Measurements from ENCODE around the gene CFAP65. TPM values are rescaled to one million over a fixed set of nuclear protein-coding genes. Genes with fewer than 3 reads are reported as not detected.

Gene CFAP65
- total RNA-seq, 2 donors from 2014 or later = 0.05 to 1.6 TPM

- Histone ChIP-seq H3K27me3 (no peaks in the 10 kb centered on the region), H3K27ac (no peak overlapping the region), H3K9me3 (no peaks in the 10 kb centered on the region), H3K4me3 (no peak overlapping the region), H3K36me3 (no peaks in the 10 kb centered on the region), H3K4me1 (no peaks in the 10 kb centered on the region), H3K9ac (ENCODE audit: low read depth in 2 of 2, low read length in 2 of 2) (no peak overlapping the region)
- DNase-seq = no peak
- TF ChIP-seq CTCF (IDR thresholded peaks at IDR 0.05) = no peak
- intact Hi-C loops (cut with DNase I) = loop anchor here (5.0 kb wide), 1 partner anchor 130 kb away; no protein-coding TSS in a partner anchor
Measured at GRCh38 chr2:219026946-219027345, 14.4 kb downstream of the CFAP65 start.

GRCh38 chr2:219025637-219026585, 15.4 kb downstream of the CFAP65 start:
- H3K9me3 ChIP-seq = no peaks in the 10 kb centered on the region
- H3K27ac ChIP-seq = no peak overlapping the region
- no peak for TF ChIP-seq CTCF (IDR thresholded peaks at IDR 0.05)
- H3K4me3 ChIP-seq = no peak overlapping the region
- no peak for DNase-seq
- no peaks in the 10 kb centered on the region for H3K27me3 ChIP-seq
- no peak overlapping the region for H3K9ac ChIP-seq (ENCODE audit: low read depth in 2 of 2, low read length in 2 of 2)
- H3K4me1 ChIP-seq = no peaks in the 10 kb centered on the region
- intact Hi-C loops (cut with DNase I) = loop anchor here (5.0 kb wide), 1 partner anchor 131 kb away; no protein-coding TSS in a partner anchor
- no peaks in the 10 kb centered on the region for H3K36me3 ChIP-seq

- intact Hi-C loops (cut with DNase I) = no loop called here
- no peaks in the 10 kb centered on the region for H3K27me3 ChIP-seq
- H3K9ac ChIP-seq (ENCODE audit: low read depth in 2 of 2, low read length in 2 of 2) = no peak overlapping the region
- H3K27ac ChIP-seq = no peak overlapping the region
- H3K9me3 ChIP-seq = no peaks in the 10 kb centered on the region
- H3K4me1 ChIP-seq = no peaks in the 10 kb centered on the region
- no peak overlapping the region for H3K4me3 ChIP-seq
- no peak for DNase-seq
- no peak for TF ChIP-seq CTCF (IDR thresholded peaks at IDR 0.05)
- H3K36me3 ChIP-seq = no peaks in the 10 kb centered on the region
Measured at GRCh38 chr2:219024059-219024458, 17.3 kb downstream of the CFAP65 start.

GRCh38 chr2:219023045-219023605, 18.2 kb downstream of the CFAP65 start:
- intact Hi-C loops (cut with DNase I) = no loop called here
- no peaks in the 10 kb centered on the region for H3K27me3 ChIP-seq
- DNase-seq = no peak

GRCh38 chr2:219022616-219023015, 18.7 kb downstream of the CFAP65 start:
- Histone ChIP-seq H3K4me1 (no peaks in the 10 kb centered on the region), H3K9me3 (no peaks in the 10 kb centered on the region), H3K4me3 (no peak overlapping the region), H3K36me3 (no peaks in the 10 kb centered on the region), H3K9ac (ENCODE audit: low read depth in 2 of 2, low read length in 2 of 2) (no peak overlapping the region), H3K27me3 (no peaks in the 10 kb centered on the region), H3K27ac (no peak overlapping the region)
- no peak for TF ChIP-seq CTCF (IDR thresholded peaks at IDR 0.05)
- DNase-seq = no peak
- intact Hi-C loops (cut with DNase I) = no loop called here

More at GRCh38 chr2:219023045-219023605, 18.2 kb downstream of the CFAP65 start:
- Histone ChIP-seq H3K4me3 (no peak overlapping the region), H3K27ac (no peak overlapping the region), H3K36me3 (no peaks in the 10 kb centered on the region), H3K9ac (ENCODE audit: low read depth in 2 of 2, low read length in 2 of 2) (no peak overlapping the region), H3K4me1 (no peaks in the 10 kb centered on the region), H3K9me3 (no peaks in the 10 kb centered on the region)
- TF ChIP-seq CTCF (IDR thresholded peaks at IDR 0.05) = no peak
